ENCODE data around the gene ABCA3. TPM values are rescaled to one million over a fixed set of nuclear protein-coding genes. Genes with fewer than 3 reads are reported as not detected.

Gene ABCA3
- total RNA-seq, 1 experiment from 2014 or later, result 3.5 TPM

GRCh38 chr16:2295056-2295798 lies 45.3 kb downstream of the ABCA3 start:
- Mint-ChIP-seq H3K4me1 (ENCODE audit: insufficient read depth, unreplicated experiment) (no peaks in the 10 kb centered on the region), H3K4me3 (ENCODE audit: unreplicated experiment) (no peak overlapping the region), H3K27me3 (ENCODE audit: insufficient read depth, unreplicated experiment) (no peaks in the 10 kb centered on the region), H3K27ac (ENCODE audit: low read depth, unreplicated experiment) (no peak overlapping the region), H3K36me3 (ENCODE audit: insufficient read depth, unreplicated experiment) (no peaks in the 10 kb centered on the region), H3K9me3 (ENCODE audit: unreplicated experiment) (no peaks in the 10 kb centered on the region)
- intact Hi-C loops (cut with micrococcal nuclease), result no loop called here
- TF ChIP-seq, protein P1, sequence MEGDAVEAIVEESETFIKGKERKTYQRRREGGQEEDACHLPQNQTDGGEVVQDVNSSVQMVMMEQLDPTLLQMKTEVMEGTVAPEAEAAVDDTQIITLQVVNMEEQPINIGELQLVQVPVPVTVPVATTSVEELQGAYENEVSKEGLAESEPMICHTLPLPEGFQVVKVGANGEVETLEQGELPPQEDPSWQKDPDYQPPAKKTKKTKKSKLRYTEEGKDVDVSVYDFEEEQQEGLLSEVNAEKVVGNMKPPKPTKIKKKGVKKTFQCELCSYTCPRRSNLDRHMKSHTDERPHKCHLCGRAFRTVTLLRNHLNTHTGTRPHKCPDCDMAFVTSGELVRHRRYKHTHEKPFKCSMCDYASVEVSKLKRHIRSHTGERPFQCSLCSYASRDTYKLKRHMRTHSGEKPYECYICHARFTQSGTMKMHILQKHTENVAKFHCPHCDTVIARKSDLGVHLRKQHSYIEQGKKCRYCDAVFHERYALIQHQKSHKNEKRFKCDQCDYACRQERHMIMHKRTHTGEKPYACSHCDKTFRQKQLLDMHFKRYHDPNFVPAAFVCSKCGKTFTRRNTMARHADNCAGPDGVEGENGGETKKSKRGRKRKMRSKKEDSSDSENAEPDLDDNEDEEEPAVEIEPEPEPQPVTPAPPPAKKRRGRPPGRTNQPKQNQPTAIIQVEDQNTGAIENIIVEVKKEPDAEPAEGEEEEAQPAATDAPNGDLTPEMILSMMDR (IDR thresholded peaks at IDR 0.05; ENCODE audit: unreplicated experiment), result no peak
- POLR2A ChIA-PET, result no interaction called here
- CTCF ChIA-PET, result interaction anchor here (0.5 to 1.0 kb wide), 3 partner anchors 34 to 709 kb away, joined by 3 read pairs; no protein-coding TSS in a partner anchor
- BruUV-seq (replicated peaks), result no TSS peak
- no peak for DNase-seq (ENCODE audit: unreplicated experiment)

GRCh38 chr16:2292221-2292620 lies 48.3 kb downstream of the ABCA3 start:
- Mint-ChIP-seq H3K27me3 (ENCODE audit: insufficient read depth, unreplicated experiment) (no peaks in the 10 kb centered on the region), H3K36me3 (ENCODE audit: insufficient read depth, unreplicated experiment) (no peaks in the 10 kb centered on the region), H3K27ac (ENCODE audit: low read depth, unreplicated experiment) (no peak overlapping the region), H3K4me1 (ENCODE audit: insufficient read depth, unreplicated experiment) (no peaks in the 10 kb centered on the region), H3K9me3 (ENCODE audit: unreplicated experiment) (no peaks in the 10 kb centered on the region), H3K4me3 (ENCODE audit: unreplicated experiment) (no peak overlapping the region)
- intact Hi-C loops (cut with micrococcal nuclease), result no loop called here
- TF ChIP-seq, protein P1 (IDR thresholded peaks at IDR 0.05; ENCODE audit: unreplicated experiment), result no peak
- no TSS peak for BruUV-seq (replicated peaks)
- no peak for DNase-seq (ENCODE audit: unreplicated experiment)
- ChIA-PET CTCF (no interaction called here), POLR2A (interaction anchor here (0.6 kb wide), 1 partner anchor 138 kb away, joined by 3 read pairs; no protein-coding TSS in a partner anchor)

GRCh38 chr16:2289282-2289681 lies 51.2 kb downstream of the ABCA3 start:
- TF ChIP-seq, protein P1 (IDR thresholded peaks at IDR 0.05; ENCODE audit: unreplicated experiment), result no peak
- Mint-ChIP-seq H3K4me3 (ENCODE audit: unreplicated experiment) (no peak overlapping the region), H3K27me3 (ENCODE audit: insufficient read depth, unreplicated experiment) (no peaks in the 10 kb centered on the region), H3K4me1 (ENCODE audit: insufficient read depth, unreplicated experiment) (no peaks in the 10 kb centered on the region), H3K9me3 (ENCODE audit: unreplicated experiment) (no peaks in the 10 kb centered on the region), H3K27ac (ENCODE audit: low read depth, unreplicated experiment) (no peak overlapping the region), H3K36me3 (ENCODE audit: insufficient read depth, unreplicated experiment) (no peaks in the 10 kb centered on the region)
- BruUV-seq (replicated peaks), result no TSS peak
- POLR2A ChIA-PET, result no interaction called here
- no peak for DNase-seq (ENCODE audit: unreplicated experiment)
- CTCF ChIA-PET, result interaction anchor here (0.6 kb wide), 1 partner anchor 149 kb away, joined by 4 read pairs; no protein-coding TSS in a partner anchor
- intact Hi-C loops (cut with micrococcal nuclease), result no loop called here

DNA sequence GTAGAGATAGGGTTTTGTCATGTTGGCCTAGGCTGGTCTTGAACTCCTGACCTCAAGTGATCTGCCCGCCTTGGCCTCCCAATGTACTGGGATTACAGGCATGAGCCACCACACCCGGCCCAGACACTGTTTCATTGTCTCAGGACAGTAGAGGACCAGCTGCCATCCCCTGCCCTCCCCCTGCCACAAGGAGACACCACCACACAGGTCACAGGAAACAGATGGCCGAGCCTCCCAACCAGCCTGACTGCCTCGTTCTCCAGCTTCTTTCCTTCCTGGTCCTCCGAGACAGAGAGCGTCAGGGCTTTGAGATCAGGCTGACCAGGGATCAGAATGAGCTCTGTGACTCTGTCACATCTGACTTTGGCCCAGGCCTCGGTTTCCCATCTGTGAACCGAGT lies 51.8 kb downstream of the ABCA3 start:
- no peaks in the 10 kb centered on the region for H3K27me3 Mint-ChIP-seq (ENCODE audit: insufficient read depth, unreplicated experiment)
- H3K4me1 Mint-ChIP-seq (ENCODE audit: insufficient read depth, unreplicated experiment), result no peaks in the 10 kb centered on the region
- intact Hi-C loops (cut with micrococcal nuclease), result no loop called here
- no peaks in the 10 kb centered on the region for H3K36me3 Mint-ChIP-seq (ENCODE audit: insufficient read depth, unreplicated experiment)
- TF ChIP-seq, protein P1 (IDR thresholded peaks at IDR 0.05; ENCODE audit: unreplicated experiment), result no peak
- no peak for DNase-seq (ENCODE audit: unreplicated experiment)
- BruUV-seq (replicated peaks), result no TSS peak
- H3K4me3 Mint-ChIP-seq (ENCODE audit: unreplicated experiment), result no peak overlapping the region
- no peaks in the 10 kb centered on the region for H3K9me3 Mint-ChIP-seq (ENCODE audit: unreplicated experiment)
- ChIA-PET POLR2A (no interaction called here), CTCF (interaction anchor here (0.6 kb wide), 1 partner anchor 148 kb away, joined by 4 read pairs; no protein-coding TSS in a partner anchor)
- no peak overlapping the region for H3K27ac Mint-ChIP-seq (ENCODE audit: low read depth, unreplicated experiment)

All from MCF 10A (cell line).